Astrocyte of the cerebellum (primary cell): ENCODE results near the gene CES4A.

ENCODE experiments used
- DNase-seq: peaks from one replicate; pipeline ENCODE4 v3.0.0-alpha.2; 2011; ENCODE audit warnings: low read depth
- H3K4me3 ChIP-seq: 2 replicates; pipeline ENCODE4 v1.5.1; 2011; ENCODE audit warnings: mild to moderate bottlenecking, low read depth, low read length, moderate library complexity
- in situ Hi-C: cut with HindIII; loops from 2 replicates; pipeline ENCODE4 v1.10.0; 2017; ENCODE audit warnings: low sequenced_read_pairs
- TF ChIP-seq, protein P1 (sequence below): IDR thresholded peaks from 2 replicates; pipeline ENCODE4 v1.5.1; 2012; ENCODE audit warnings: low read length, low read depth, moderate library complexity, mild to moderate bottlenecking; ENCODE audit errors: missing control alignments

Gene CES4A

DNA sequence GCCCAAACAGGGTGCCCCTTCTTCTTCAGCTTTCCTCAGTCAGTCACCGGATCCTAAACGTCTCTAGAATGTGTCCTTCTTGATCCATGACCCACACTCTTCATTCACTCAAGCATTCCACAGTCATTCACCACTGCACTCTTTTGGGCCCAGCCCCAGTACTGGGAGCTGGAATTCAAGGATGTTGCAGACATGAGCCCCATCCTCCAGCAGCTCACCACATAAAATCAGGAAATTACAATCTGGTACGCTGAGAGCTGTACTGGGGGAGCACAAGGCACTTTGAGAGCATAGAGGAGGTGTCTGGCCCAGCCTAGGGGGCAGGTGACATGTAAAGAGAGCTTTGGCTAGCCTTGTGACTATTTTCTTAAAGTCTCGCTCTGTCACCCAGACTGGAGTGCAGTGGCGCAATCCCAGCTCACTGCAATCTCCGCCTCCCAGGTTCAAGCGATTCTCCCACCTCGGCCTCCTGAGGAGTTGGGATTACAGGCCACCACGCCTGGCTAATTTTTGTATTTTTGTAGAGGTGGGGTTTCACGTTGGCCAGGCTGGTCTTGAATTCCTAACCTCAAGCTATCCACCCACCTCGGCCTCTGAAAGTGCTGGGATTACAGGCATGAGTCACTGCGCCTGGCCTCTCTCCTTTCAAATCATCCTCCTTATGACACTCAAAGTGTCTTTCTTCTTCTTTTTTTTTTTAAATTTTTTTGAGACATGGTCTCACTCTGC, 18.7 kb downstream of the CES4A start:
- H3K4me3 ChIP-seq = no peak overlapping the region
- DNase-seq = no peak
- in situ Hi-C loops = no loop called here
- TF ChIP-seq, protein P1, sequence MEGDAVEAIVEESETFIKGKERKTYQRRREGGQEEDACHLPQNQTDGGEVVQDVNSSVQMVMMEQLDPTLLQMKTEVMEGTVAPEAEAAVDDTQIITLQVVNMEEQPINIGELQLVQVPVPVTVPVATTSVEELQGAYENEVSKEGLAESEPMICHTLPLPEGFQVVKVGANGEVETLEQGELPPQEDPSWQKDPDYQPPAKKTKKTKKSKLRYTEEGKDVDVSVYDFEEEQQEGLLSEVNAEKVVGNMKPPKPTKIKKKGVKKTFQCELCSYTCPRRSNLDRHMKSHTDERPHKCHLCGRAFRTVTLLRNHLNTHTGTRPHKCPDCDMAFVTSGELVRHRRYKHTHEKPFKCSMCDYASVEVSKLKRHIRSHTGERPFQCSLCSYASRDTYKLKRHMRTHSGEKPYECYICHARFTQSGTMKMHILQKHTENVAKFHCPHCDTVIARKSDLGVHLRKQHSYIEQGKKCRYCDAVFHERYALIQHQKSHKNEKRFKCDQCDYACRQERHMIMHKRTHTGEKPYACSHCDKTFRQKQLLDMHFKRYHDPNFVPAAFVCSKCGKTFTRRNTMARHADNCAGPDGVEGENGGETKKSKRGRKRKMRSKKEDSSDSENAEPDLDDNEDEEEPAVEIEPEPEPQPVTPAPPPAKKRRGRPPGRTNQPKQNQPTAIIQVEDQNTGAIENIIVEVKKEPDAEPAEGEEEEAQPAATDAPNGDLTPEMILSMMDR = no peak

GRCh38 chr16:67009158-67009557, 20.8 kb downstream of the CES4A start:
- TF ChIP-seq, protein P1 = no peak
- no peak for DNase-seq
- in situ Hi-C loops = no loop called here
- no peak overlapping the region for H3K4me3 ChIP-seq

DNA sequence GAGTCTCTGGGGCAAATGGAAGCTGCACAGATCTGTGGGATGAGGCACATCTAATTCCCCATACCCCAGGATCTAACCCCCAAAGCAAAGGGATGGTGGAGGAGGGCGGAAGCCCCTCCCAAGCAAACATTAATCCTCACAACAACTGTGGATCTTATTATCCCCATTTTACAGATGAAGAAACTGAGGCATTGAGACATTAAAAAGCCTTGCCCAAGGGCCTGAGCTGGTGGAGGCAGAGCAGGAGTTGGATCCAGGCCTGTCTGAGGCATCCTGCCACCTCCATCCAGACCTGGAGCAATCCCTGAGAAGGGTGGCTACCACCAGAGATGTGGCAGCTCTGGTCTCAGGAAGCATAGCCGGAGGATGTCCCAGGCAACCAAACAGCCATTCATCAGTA, 22.9 kb downstream of the CES4A start:
- in situ Hi-C loops = no loop called here
- DNase-seq = no peak
- TF ChIP-seq, protein P1 = no peak
- H3K4me3 ChIP-seq = no peak overlapping the region

DNA sequence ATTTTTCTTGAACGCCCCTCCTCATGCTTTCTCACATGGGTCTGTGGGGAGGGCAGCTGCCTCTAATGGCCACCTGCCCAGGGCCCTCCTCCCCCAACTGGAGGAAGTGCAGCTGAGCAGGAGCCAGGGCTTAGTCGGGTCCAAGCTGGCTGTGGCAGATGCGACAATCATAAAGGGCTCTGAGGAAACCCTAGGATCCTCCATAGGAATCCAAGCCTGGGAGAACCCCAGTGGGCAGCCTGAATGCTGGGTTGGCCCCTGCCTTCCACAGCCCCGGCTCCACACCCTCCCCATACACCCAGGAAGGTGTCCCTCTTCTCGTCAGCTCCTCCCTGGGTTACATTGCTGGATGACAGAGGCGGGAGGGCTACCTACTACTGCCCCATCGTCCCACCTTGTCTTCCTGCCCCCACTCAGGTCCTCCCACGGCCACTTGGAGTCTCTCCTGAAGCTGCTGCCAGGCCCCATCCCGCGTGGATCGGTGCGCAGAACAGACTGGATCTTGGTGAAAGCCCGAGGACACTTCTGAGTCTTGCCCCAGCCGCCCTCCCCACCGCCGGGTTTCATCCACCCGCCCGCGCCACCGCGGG, 24.9 kb downstream of the CES4A start:
- in situ Hi-C loops = no loop called here
- H3K4me3 ChIP-seq = peak overlapping the region; percentile 39
- no peak for DNase-seq
- TF ChIP-seq, protein P1 = no peak

GRCh38 chr16:67013823-67014633, 25.6 kb downstream of the CES4A start:
- H3K4me3 ChIP-seq = peak overlapping the region; percentile 39
- TF ChIP-seq, protein P1 = peak; percentile 6
- DNase-seq = no peak
- in situ Hi-C loops = no loop called here

- no peak overlapping the region for H3K4me3 ChIP-seq
- TF ChIP-seq, protein P1 = no peak
- DNase-seq = no peak
- in situ Hi-C loops = no loop called here
Measured at GRCh38 chr16:67014634-67015312, 26.4 kb downstream of the CES4A start.
